Right kidney (tissue), 1 donor: ENCODE data around the gene FBXL7.

Experiments
- DNase-seq: peaks from one replicate; pipeline ENCODE4 v3.0.0-alpha.2; 2016

Gene FBXL7

GRCh38 chr5:15774632-15775031 lies 274.7 kb downstream of the FBXL7 start:
- DNase-seq: no peak

GRCh38 chr5:15776346-15776745 lies 276.4 kb downstream of the FBXL7 start:
- no peak for DNase-seq

GRCh38 chr5:15783734-15784133 lies 283.8 kb downstream of the FBXL7 start:
- DNase-seq: no peak

GRCh38 chr5:15785531-15785981 lies 285.6 kb downstream of the FBXL7 start:
- no peak for DNase-seq

GRCh38 chr5:15786326-15786725 lies 286.3 kb downstream of the FBXL7 start:
- DNase-seq: no peak

- no peak for DNase-seq
Observed at GRCh38 chr5:15786884-15787283, 286.9 kb downstream of the FBXL7 start.

GRCh38 chr5:15787681-15788080 lies 287.7 kb downstream of the FBXL7 start:
- DNase-seq: no peak

GRCh38 chr5:15789642-15790041 lies 289.7 kb downstream of the FBXL7 start:
- no peak for DNase-seq

GRCh38 chr5:15790446-15791018 lies 290.6 kb downstream of the FBXL7 start:
- DNase-seq: no peak

GRCh38 chr5:15791274-15791673 lies 291.3 kb downstream of the FBXL7 start:
- no peak for DNase-seq

- DNase-seq: no peak
Observed at GRCh38 chr5:15791859-15792258, 291.9 kb downstream of the FBXL7 start.

GRCh38 chr5:15794052-15794985 lies 294.3 kb downstream of the FBXL7 start:
- no peak for DNase-seq

- DNase-seq: no peak
Observed at GRCh38 chr5:15796096-15796495, 296.1 kb downstream of the FBXL7 start.

GRCh38 chr5:15796557-15796956 lies 296.6 kb downstream of the FBXL7 start:
- no peak for DNase-seq

GRCh38 chr5:15797116-15797515 lies 297.1 kb downstream of the FBXL7 start:
- no peak for DNase-seq

- no peak for DNase-seq
Observed at GRCh38 chr5:15798006-15798405, 298.0 kb downstream of the FBXL7 start.

GRCh38 chr5:15799014-15799413 lies 299.0 kb downstream of the FBXL7 start:
- no peak for DNase-seq

GRCh38 chr5:15799612-15800011 lies 299.6 kb downstream of the FBXL7 start:
- DNase-seq: no peak

- DNase-seq: no peak
Observed at GRCh38 chr5:15803280-15803679, 303.3 kb downstream of the FBXL7 start.

- no peak for DNase-seq
Observed at GRCh38 chr5:15806613-15807012, 306.6 kb downstream of the FBXL7 start.

GRCh38 chr5:15807248-15807647 lies 307.3 kb downstream of the FBXL7 start:
- no peak for DNase-seq

GRCh38 chr5:15807871-15808270 lies 307.9 kb downstream of the FBXL7 start:
- no peak for DNase-seq

- no peak for DNase-seq
Observed at GRCh38 chr5:15808577-15808976, 308.6 kb downstream of the FBXL7 start.

- DNase-seq: no peak
Observed at GRCh38 chr5:15819617-15820016, 319.6 kb downstream of the FBXL7 start.
